HG02763 (cell line): Measurements from ENCODE around the gene PACSIN1.

ENCODE experiments used
- ATAC-seq: cut with Tn5 transposase; IDR thresholded peaks from one replicate; pipeline ENCODE4 v1.9.1; 2021; ENCODE audit warnings: mild to moderate bottlenecking, moderate library complexity; ENCODE audit not compliant: unreplicated experiment

PACSIN1 gene

GRCh38 chr6:34526992-34527728 lies 61.3 kb downstream of the PACSIN1 start:
- ATAC-seq = peak; percentile 84

- no peak for ATAC-seq
These were observed 62.1 kb downstream of the PACSIN1 start for GRCh38 chr6:34527751-34528670.

GRCh38 chr6:34528996-34529664 lies 63.3 kb downstream of the PACSIN1 start:
- ATAC-seq = no peak

GRCh38 chr6:34529665-34530327 lies 63.9 kb downstream of the PACSIN1 start:
- no peak for ATAC-seq

- ATAC-seq = no peak
These were observed 65.0 kb downstream of the PACSIN1 start for GRCh38 chr6:34530753-34531365.

- no peak for ATAC-seq
These were observed 65.8 kb downstream of the PACSIN1 start for GRCh38 chr6:34531580-34532201.

- ATAC-seq = no peak
These were observed 66.4 kb downstream of the PACSIN1 start for GRCh38 chr6:34532230-34532629.

- no peak for ATAC-seq
These were observed 68.3 kb downstream of the PACSIN1 start for GRCh38 chr6:34534146-34534545.

GRCh38 chr6:34534656-34535055 lies 68.8 kb downstream of the PACSIN1 start:
- no peak for ATAC-seq

- no peak for ATAC-seq
These were observed 69.3 kb downstream of the PACSIN1 start for GRCh38 chr6:34535199-34535598.

GRCh38 chr6:34535646-34536045 lies 69.8 kb downstream of the PACSIN1 start:
- ATAC-seq = no peak

- ATAC-seq = no peak
These were observed 70.5 kb downstream of the PACSIN1 start for GRCh38 chr6:34536251-34536958.

- no peak for ATAC-seq
These were observed 71.3 kb downstream of the PACSIN1 start for GRCh38 chr6:34536959-34537848.

- no peak for ATAC-seq
These were observed 72.2 kb downstream of the PACSIN1 start for GRCh38 chr6:34537922-34538550.

- no peak for ATAC-seq
These were observed 72.7 kb downstream of the PACSIN1 start for GRCh38 chr6:34538581-34538980.

- ATAC-seq = no peak
These were observed 73.3 kb downstream of the PACSIN1 start for GRCh38 chr6:34539181-34539580.

GRCh38 chr6:34540222-34540621 lies 74.3 kb downstream of the PACSIN1 start:
- ATAC-seq = no peak

GRCh38 chr6:34540841-34541240 lies 75.0 kb downstream of the PACSIN1 start:
- no peak for ATAC-seq
